Gastrocnemius medialis (tissue), 4 donors: ENCODE measurements around the gene PCDHGA10.

ENCODE experiments used
- CTCF ChIP-seq, 5 experiments: fragments of 450-650 bp in 3 of 5; fragments of 200-600 bp in 2 of 5; sonication (generic) in 2 of 5; IDR thresholded peaks in 4 of 5; conservative IDR thresholded peaks in 1 of 5; 1 replicate in 4 of 5; 2 replicates in 1 of 5; pipeline ENCODE4 v1.5.1; 2016 to 2019; ENCODE audit warnings: antibody characterized with exemption in 5 of 5, mild to moderate bottlenecking in 3 of 5, moderate library complexity in 3 of 5
- POLR2A ChIP-seq, 2 donors: fragments of 450-650 bp; IDR thresholded peaks; one replicate each; pipeline ENCODE4 v1.6.1; 2017; ENCODE audit warnings: antibody characterized with exemption in 2 of 2, mild to moderate bottlenecking in 2 of 2, moderate library complexity in 2 of 2

- TF ChIP-seq CTCF (IDR thresholded peaks at IDR 0.05 in 4 of 5, conservative IDR thresholded peaks at IDR 0.05 in 1 of 5): no peak
- TF ChIP-seq POLR2A (IDR thresholded peaks at IDR 0.05): no peak
These were observed 28.9 kb downstream of the PCDHGA10 start for GRCh38 chr5:141441571-141442170.
